ENCODE measurements around the gene CBLN3. TPM values are rescaled to one million over a fixed set of nuclear protein-coding genes. Genes with fewer than 3 reads are reported as not detected.

CBLN3 gene
- total RNA-seq, 4 donors from 2014 or later: 2.1 to 6.9 (median 5.1) TPM

DNA sequence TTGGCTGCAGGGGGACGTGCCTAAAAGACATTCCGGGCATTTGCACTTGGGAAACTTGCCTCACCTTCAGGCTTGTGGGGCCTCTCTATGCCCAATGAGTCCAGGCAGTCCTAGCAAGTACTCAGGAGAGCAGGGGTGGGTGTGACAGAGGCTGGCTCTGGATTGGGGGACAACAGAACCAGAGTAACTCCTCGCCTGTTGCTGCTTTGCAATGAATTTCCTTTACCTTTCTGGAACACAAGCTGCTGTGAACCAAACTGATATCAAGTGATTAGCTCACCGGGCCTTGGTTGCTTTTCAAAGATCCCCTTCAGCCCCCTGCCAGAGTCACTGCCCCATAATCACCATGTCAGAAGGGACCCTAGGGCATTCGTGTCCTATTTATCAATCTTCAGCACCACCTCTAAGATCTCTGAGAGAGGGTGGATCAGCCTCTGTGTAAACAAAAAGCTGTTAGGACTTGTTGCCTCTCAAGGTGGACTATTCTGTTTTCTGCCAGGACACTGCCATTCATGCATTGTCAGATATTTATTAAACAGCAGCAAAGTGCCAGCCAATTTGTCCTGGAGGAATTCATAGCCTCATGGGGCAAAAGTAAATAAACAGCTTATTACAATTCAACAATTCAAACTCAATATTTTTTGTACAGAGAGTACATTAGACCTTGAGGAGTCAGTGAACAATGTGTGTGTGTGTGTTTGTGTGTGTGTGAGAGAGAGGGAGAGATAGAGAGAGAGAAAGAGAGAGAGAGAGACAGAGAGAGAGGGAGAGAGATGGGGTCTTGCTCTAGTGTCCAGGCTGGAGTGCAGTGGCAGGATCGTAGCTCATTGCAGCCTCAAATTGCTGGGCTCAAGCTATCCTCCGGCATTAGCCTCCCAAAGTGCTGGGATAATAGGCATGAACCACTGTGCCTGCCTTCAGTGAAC, 50.2 kb downstream of the CBLN3 start:
- Histone ChIP-seq H3K27me3 (no peaks in the 10 kb centered on the region), H3K27ac (no peak overlapping the region), H3K4me3 (no peak overlapping the region), H3K36me3 (peaks cover 0 to 36% (median 0%) of the 10 kb centered on the region in 3 donors), H3K4me1 (no peaks in the 10 kb centered on the region), H3K9me3 (no peaks in the 10 kb centered on the region)
- DNase-seq (ENCODE audit: low spot score in 2 of 2): no peak
- 74 to 75% methylated on average over 7 of the region's 7 CpGs for WGBS, 2 donors
- no peak for TF ChIP-seq POLR2A (IDR thresholded peaks at IDR 0.05)

DNA sequence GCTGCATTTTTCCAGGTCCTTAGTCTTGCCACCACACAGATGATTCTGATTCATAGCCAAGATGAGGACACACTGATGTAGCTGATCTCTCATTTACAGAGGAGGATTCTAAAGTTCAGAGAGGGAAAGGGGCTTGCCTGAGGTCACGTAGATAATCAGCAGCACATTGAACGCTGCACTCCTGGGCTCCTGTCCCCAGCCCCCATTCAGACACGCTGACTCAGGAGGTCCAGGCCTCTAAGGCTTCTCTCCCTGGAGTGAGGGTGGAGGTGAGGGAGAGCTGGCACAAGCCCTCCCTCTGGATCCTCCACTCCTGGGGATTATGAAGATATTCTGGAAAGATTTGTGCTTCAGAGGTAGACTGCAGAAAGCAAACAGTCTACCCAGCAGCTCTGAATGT, 51.1 kb downstream of the CBLN3 start:
- Histone ChIP-seq H3K4me3 (no peak overlapping the region), H3K9me3 (no peaks in the 10 kb centered on the region), H3K36me3 (peaks cover 0 to 45% (median 0%) of the 10 kb centered on the region in 3 donors), H3K27me3 (no peaks in the 10 kb centered on the region), H3K4me1 (no peaks in the 10 kb centered on the region), H3K27ac (no peak overlapping the region)
- DNase-seq (ENCODE audit: low spot score in 2 of 2): no peak
- WGBS, 2 donors: 70 to 74% methylated on average over 3 of the region's 3 CpGs
- TF ChIP-seq EP300 (IDR thresholded peaks at IDR 0.05) (no peak), POLR2A (IDR thresholded peaks at IDR 0.05) (no peak)
- TF ChIP-seq, protein P1, sequence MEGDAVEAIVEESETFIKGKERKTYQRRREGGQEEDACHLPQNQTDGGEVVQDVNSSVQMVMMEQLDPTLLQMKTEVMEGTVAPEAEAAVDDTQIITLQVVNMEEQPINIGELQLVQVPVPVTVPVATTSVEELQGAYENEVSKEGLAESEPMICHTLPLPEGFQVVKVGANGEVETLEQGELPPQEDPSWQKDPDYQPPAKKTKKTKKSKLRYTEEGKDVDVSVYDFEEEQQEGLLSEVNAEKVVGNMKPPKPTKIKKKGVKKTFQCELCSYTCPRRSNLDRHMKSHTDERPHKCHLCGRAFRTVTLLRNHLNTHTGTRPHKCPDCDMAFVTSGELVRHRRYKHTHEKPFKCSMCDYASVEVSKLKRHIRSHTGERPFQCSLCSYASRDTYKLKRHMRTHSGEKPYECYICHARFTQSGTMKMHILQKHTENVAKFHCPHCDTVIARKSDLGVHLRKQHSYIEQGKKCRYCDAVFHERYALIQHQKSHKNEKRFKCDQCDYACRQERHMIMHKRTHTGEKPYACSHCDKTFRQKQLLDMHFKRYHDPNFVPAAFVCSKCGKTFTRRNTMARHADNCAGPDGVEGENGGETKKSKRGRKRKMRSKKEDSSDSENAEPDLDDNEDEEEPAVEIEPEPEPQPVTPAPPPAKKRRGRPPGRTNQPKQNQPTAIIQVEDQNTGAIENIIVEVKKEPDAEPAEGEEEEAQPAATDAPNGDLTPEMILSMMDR (IDR thresholded peaks at IDR 0.05): no peak

DNA sequence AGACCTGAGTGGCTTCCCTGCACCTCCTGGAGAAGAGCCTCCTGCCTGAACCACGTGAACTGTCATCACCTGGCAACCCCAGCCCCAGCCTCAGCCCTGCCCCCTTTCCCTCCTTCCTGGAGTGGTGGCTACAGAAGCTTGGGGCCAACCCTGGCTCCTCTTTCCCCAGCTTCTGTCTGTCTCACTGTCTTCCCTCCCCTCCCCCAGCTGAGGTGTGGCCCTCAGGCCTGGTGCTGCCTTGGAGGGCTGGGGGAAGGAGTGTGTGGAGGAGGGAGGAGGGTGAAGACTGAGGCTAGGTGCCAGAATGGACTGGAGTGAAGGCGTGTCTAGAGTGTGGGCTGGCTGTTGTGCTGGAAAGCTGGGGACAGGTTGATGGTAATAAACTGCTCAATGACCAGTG, 51.8 kb downstream of the CBLN3 start:
- 57 to 88% methylated on average over 2 of the region's 2 CpGs for WGBS, 2 donors
- Histone ChIP-seq H3K9me3 (no peaks in the 10 kb centered on the region), H3K27ac (no peak overlapping the region), H3K4me1 (no peaks in the 10 kb centered on the region), H3K27me3 (no peaks in the 10 kb centered on the region), H3K4me3 (no peak overlapping the region), H3K36me3 (peaks cover 0 to 52% (median 0%) of the 10 kb centered on the region in 3 donors)
- no peak for DNase-seq (ENCODE audit: low spot score in 2 of 2)
- TF ChIP-seq, protein P1 (IDR thresholded peaks at IDR 0.05): no peak
- TF ChIP-seq POLR2A (IDR thresholded peaks at IDR 0.05) (no peak), EP300 (IDR thresholded peaks at IDR 0.05) (no peak)

DNA sequence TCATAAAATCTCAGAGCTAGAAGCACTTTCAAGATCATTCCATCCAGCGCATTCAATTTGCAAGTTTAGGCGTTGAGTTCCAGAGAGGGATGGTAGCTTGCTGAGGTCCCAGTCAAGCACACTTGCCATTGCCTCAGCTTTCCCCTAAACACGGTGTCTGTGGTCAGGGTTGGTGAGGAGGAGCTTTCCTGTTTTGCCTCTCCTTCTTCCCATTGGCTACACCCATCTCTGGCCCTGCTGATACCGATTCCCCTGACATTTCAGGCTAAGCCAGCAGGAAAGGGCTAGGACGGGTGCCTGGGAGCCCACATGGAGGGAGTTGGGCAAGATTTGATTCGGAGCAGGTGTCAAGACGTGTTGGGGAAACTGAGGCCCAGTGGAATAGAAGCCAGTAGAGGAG, 52.3 kb downstream of the CBLN3 start:
- TF ChIP-seq, protein P1 (IDR thresholded peaks at IDR 0.05): no peak
- no peak for TF ChIP-seq EP300 (IDR thresholded peaks at IDR 0.05)
- TF ChIP-seq POLR2A (IDR thresholded peaks at IDR 0.05): no peak
- H3K4me1 ChIP-seq: no peaks in the 10 kb centered on the region
- DNase-seq (ENCODE audit: low spot score in 2 of 2): no peak
- WGBS, 2 donors: 81% methylated on average over 7 of the region's 7 CpGs
- H3K27me3 ChIP-seq: no peaks in the 10 kb centered on the region
- H3K27ac ChIP-seq: no peak overlapping the region
- H3K9me3 ChIP-seq: no peaks in the 10 kb centered on the region
- peaks cover 0 to 57% (median 0%) of the 10 kb centered on the region in 3 donors for H3K36me3 ChIP-seq
- no peak overlapping the region for H3K4me3 ChIP-seq

Other genes with a start within 250 kb of the CBLN3 start
- gene IPO4, start 240.9 kb downstream of the CBLN3 start, total RNA-seq: 10 to 100 TPM; 19.4 to 88.5 (median 26.9) TPM
- gene TM9SF1, start 234.2 kb downstream of the CBLN3 start, total RNA-seq: 10 to 100 TPM; 46.8 to 61.3 (median 54.6) TPM
- not detected for gene TSSK4, start 224.0 kb downstream of the CBLN3 start, total RNA-seq
- gene CHMP4A, start 216.2 kb downstream of the CBLN3 start, total RNA-seq: 100 to 1,000 TPM in 1 of 4 donors, 10 to 100 TPM in 3; 43.9 to 118 (median 82.1) TPM
- 10 to 100 TPM; 16.5 to 48.3 (median 28.9) TPM for gene MDP1, start 213.6 kb downstream of the CBLN3 start, total RNA-seq
- gene NEDD8, start 197.3 kb downstream of the CBLN3 start, total RNA-seq: 100 to 1,000 TPM in 2 of 4 donors, 10 to 100 TPM in 2; 68.6 to 109 (median 98.3) TPM
- gene GMPR2, start 196.7 kb downstream of the CBLN3 start, total RNA-seq: 10 to 100 TPM; 46.5 to 63.4 (median 57.2) TPM
- 10 to 100 TPM; 53.9 to 66.4 (median 60.8) TPM for gene TINF2, start 187.0 kb downstream of the CBLN3 start, total RNA-seq
- 10 to 100 TPM; 13.5 to 53.5 (median 19.4) TPM for gene TGM1, start 166.5 kb downstream of the CBLN3 start, total RNA-seq
- gene RABGGTA, start 158.1 kb downstream of the CBLN3 start, total RNA-seq: 10 to 100 TPM; 36.5 to 68.4 (median 42.9) TPM
- gene DHRS1, start 129.9 kb downstream of the CBLN3 start, total RNA-seq: 10 to 100 TPM; 15.7 to 43.5 (median 22.6) TPM
- gene NOP9, start 129.8 kb downstream of the CBLN3 start, total RNA-seq: 10 to 100 TPM; 17.0 to 24.9 (median 20.4) TPM
- gene CIDEB, start 121.7 kb downstream of the CBLN3 start, total RNA-seq: 10 to 100 TPM in 3 of 4 donors, 1 to 10 TPM in 1; 9.4 to 34.5 (median 14.2) TPM
- 10 to 100 TPM; 15.5 to 31.5 (median 20.2) TPM for gene LTB4R2, start 119.5 kb downstream of the CBLN3 start, total RNA-seq
- 10 to 100 TPM in 3 of 4 donors, 1 to 10 TPM in 1; 8.4 to 14.4 (median 11.8) TPM for gene LTB4R, start 118.2 kb downstream of the CBLN3 start, total RNA-seq
- gene ADCY4, start 94.6 kb downstream of the CBLN3 start, total RNA-seq: 10 to 100 TPM; 32.0 to 68.1 (median 53.2) TPM
- gene RIPK3, start 89.7 kb downstream of the CBLN3 start, total RNA-seq: 1 to 10 TPM; 4.0 to 9.6 (median 9.0) TPM
- gene NFATC4, start 61.5 kb downstream of the CBLN3 start, total RNA-seq: 100 to 1,000 TPM in 2 of 4 donors, 10 to 100 TPM in 2; 58.6 to 132 (median 99.1) TPM
- gene NYNRIN, start 30.7 kb downstream of the CBLN3 start, total RNA-seq: 10 to 100 TPM; 17.4 to 24.7 (median 19.4) TPM
- 100 to 1,000 TPM in 1 of 4 donors, 10 to 100 TPM in 3; 66.8 to 106 (median 84.5) TPM for gene KHNYN, start 286 bp upstream of the CBLN3 start, total RNA-seq
- 10 to 100 TPM; 37.9 to 64.9 (median 60.8) TPM for gene SDR39U1, start 13.1 kb upstream of the CBLN3 start, total RNA-seq
- gene CMA1, start 78.6 kb upstream of the CBLN3 start, total RNA-seq: not detected
- gene CTSG, start 146.6 kb upstream of the CBLN3 start, total RNA-seq: 1 to 10 TPM in 3 of 4 donors, not detected in 1; 1.3 to 2.7 (median 2.5) TPM
- not detected for gene GZMH, start 180.0 kb upstream of the CBLN3 start, total RNA-seq
- 1 to 10 TPM in 1 of 4 donors, not detected in 3; 4.8 TPM for gene GZMB, start 204.5 kb upstream of the CBLN3 start, total RNA-seq

All from tibial nerve (tissue), 4 donors.